ENCODE data around the gene PCSK4. TPM values are rescaled to one million over a fixed set of nuclear protein-coding genes. Genes with fewer than 3 reads are reported as not detected.

The PCSK4 gene
- total and polyA plus RNA-seq, 10 of the 15 experiments (the other 5 are each of a cell fraction or from before 2014, with no cell fraction given), result 0.27 to 0.99 (median 0.40) TPM; not detected in 3

- no peak overlapping the region for H3K27ac ChIP-seq (ENCODE audit: control insufficient read depth, insufficient read depth)
- FAIRE-seq (no peak), DNase-seq (ENCODE audit: low read depth, low spot score) (no peak), ATAC-seq (no peak)
- intact Hi-C loops (cut with micrococcal nuclease; ENCODE audit: unreplicated experiment) (no loop called here), in situ Hi-C loops (cut with MboI) (no loop called here)
- ChIA-PET POLR2A (no interaction called here), SMC1A (ENCODE audit: uncharacterized antibody, unreplicated experiment) (no interaction called here), CTCF (no interaction called here), RAD21 (ENCODE audit: unreplicated experiment) (no interaction called here)
- no peaks in the 10 kb centered on the region for H3K36me3 ChIP-seq (ENCODE audit: control insufficient read depth in 2 of 2, insufficient read depth in 2 of 2, low read length in 1 of 2)
- H4K20me1 ChIP-seq (ENCODE audit: control insufficient read depth, insufficient read depth), result no peaks in the 10 kb centered on the region
- no peaks in the 10 kb centered on the region; a peak in 1 of 4 replicates for H3K27me3 ChIP-seq (replicated peaks in 1 of 2; ENCODE audit: control insufficient read depth in 2 of 2, insufficient read depth in 2 of 2, low read length in 1 of 2)
- no peak for TF ChIP-seq USF2 (IDR thresholded peaks at IDR 0.05; ENCODE audit: borderline replicate concordance, low read depth, low read length)
- no peak for TF ChIP-seq PBX3 (IDR thresholded peaks at IDR 0.05; ENCODE audit: insufficient replicate concordance, low read depth, low read length)
- no peak for TF ChIP-seq TCF7 (IDR thresholded peaks at IDR 0.05; ENCODE audit: borderline replicate concordance)
- TF ChIP-seq BACH1 (IDR thresholded peaks at IDR 0.05; ENCODE audit: borderline replicate concordance), result no peak
- no peak for TF ChIP-seq E4F1 (IDR thresholded peaks at IDR 0.05; ENCODE audit: borderline replicate concordance, partially characterized antibody)
- TF ChIP-seq CEBPB (IDR thresholded peaks at IDR 0.05; ENCODE audit: borderline replicate concordance in 1 of 2, low read depth in 2 of 2, low read length in 2 of 2), result no peak
- TF ChIP-seq MLLT1 (IDR thresholded peaks at IDR 0.05), result no peak
- no peak for TF ChIP-seq EGR1 (IDR thresholded peaks at IDR 0.05; ENCODE audit: borderline replicate concordance in 1 of 2, low read depth in 2 of 2, low read length in 2 of 2)
- no peak for TF ChIP-seq SRF (IDR thresholded peaks at IDR 0.05; ENCODE audit: low read depth in 2 of 2, low read length in 2 of 2)
- no peak for TF ChIP-seq PAX5 (IDR thresholded peaks at IDR 0.05; ENCODE audit: borderline replicate concordance, low read depth, low read length)
- no peak for TF ChIP-seq MEF2A (IDR thresholded peaks at IDR 0.05; ENCODE audit: insufficient read depth, low read depth, low read length)
- H3K4me3 ChIP-seq, result no peak overlapping the region
- BruUV-seq (replicated peaks), result no TSS peak
- H3K9ac ChIP-seq (ENCODE audit: control insufficient read depth, insufficient read depth, low read length), result no peak overlapping the region
- H3K4me1 ChIP-seq (ENCODE audit: control insufficient read depth, insufficient read depth, low read length), result no peaks in the 10 kb centered on the region; the same call in 1 of the 2 replicates
- WGBS (ENCODE audit: insufficient coverage, insufficient replicate concordance, low lambda C conversion rate, missing lambda C conversion rate), result 71% methylated on average over 33 of the region's 40 CpGs
- H3K4me2 ChIP-seq (ENCODE audit: control insufficient read depth, insufficient read depth), result no peak overlapping the region
- H3K79me2 ChIP-seq (ENCODE audit: control insufficient read depth, insufficient read depth, low read length), result no peaks in the 10 kb centered on the region
- H2AFZ ChIP-seq (ENCODE audit: control insufficient read depth, low read depth, low read length), result no peak overlapping the region
- H3K9me3 ChIP-seq (replicated peaks; ENCODE audit: control insufficient read depth, insufficient read depth, low read length), result no peaks in the 10 kb centered on the region
Measured at GRCh38 chr19:1487576-1488281, 2.4 kb downstream of the PCSK4 start.

All from GM12878 (cell line).